GM19438 (cell line): ENCODE results near the gene CDK14.
A peak's percentile ranks its signal among the peaks of the same experiment; 100 is the strongest.
"Not testable (repeated sequence)": the region's sequence is repeated elsewhere in the genome, so short reads cannot be mapped to it uniquely, and the experiment has no call there.

ENCODE experiments used
- ATAC-seq: cut with Tn5 transposase; IDR thresholded peaks from one replicate; pipeline ENCODE4 v1.9.1; 2021; ENCODE audit warnings: low read depth; ENCODE audit not compliant: unreplicated experiment

The CDK14 gene

DNA sequence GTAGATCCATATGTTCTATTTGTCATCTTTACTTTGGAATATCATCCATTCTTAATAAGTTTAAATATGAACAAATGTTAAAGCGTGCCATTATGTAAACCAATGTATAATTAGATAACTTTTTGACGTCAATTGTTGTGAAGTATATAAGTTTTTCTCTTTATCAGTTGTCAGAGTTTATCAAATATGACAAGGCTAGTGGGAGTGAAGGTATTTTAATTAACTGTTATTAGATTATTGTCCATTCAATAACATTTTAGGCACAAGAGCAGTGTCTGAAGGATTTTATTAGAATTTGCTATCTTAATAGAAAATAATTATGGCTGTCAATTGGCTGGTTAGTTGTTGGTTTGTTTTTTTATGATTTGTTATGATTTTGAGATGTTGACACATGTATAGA lies 280.6 kb downstream of the CDK14 start:
- no peak for ATAC-seq

DNA sequence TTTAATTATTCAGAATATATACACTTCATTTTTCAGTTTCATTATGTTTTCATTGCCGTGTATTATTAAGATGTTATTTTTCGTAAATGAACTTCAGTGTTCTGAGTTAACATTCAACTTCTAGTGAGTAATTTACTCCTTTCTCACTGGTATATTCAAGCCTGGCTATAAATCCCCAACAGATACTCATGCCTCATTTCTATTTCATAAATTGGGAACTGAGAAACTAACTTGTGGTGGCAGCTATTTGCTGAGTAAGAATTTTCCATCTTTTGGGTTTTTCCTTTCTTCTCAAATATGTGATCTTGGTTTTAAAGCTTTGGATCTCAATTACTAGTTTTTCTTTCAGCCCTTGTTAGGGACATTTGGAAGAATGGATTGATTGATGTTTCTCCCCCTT lies 281.1 kb downstream of the CDK14 start:
- no peak for ATAC-seq

DNA sequence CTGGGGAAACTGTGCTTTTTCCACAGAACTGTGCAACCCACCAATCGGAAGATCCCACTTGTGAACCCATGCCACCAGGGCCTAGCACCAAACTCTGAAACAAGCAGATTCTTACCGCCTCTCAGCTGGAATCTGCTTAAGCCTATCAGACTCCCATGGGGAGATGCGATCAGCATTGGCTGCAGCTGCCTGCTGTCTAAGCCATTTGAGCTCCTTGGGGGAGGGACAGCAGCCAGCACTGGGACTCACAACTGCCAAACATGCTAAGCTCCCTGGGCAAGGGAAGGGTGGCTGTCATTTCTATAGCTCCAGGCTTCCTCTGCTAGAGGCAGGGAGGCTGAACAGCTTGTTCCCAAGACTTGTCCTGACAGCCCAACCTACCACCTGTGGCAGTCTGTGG lies 283.8 kb downstream of the CDK14 start:
- no peak for ATAC-seq

DNA sequence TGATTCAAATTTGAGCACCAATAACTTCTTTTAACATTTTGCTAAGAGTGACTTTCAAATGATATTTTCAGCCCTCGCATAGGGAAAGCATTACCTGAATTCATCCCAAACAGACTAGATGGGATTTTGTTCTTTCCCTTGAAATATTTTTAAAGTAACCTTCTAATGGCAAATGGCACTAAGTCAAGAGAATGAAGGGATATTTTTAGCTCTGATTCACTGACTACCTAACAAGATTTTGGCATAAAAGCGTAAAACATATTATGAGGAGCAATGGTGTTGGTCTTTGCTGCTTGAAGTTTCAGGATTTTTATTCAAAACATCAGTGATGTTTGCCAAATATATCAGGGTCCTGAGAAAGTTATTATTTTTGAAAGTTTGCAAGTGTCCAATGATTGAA lies 290.3 kb downstream of the CDK14 start:
- no peak for ATAC-seq

DNA sequence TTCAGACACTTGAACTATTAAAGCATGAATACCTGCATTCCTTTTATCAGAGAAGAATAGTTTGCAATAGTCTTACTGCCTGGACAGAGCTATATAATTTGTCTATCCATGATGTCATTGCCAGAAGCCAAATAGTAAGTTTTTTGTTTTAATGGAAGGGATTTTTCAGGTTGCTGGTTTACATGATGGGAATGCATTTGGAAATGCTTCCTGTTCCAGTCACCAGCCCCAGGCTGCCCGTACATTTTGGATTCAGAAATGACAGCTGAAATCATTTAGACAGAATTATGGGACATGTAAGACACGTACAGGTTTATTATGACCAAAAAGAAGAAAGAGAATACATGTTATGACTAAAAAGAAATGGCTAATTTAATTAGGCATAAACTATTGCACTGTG lies 293.1 kb downstream of the CDK14 start:
- ATAC-seq: no peak

DNA sequence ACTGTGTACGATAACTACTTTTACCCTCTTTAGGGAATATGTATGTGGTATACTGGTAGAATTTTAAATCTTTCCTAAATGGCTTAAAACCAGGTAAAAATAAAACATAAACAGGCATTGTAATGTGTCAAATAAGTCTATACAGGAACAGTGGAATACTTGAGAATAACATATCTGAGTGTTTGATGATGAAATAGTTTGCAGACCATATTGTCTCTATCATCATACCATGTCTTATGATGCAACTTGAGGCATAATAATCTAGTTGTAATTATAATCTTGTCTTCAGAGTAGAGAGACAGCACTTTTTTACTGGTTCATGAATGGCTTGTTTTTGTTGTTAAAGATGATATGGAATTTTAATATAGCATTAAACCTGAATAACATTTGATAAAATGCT lies 293.5 kb downstream of the CDK14 start:
- ATAC-seq: no peak

DNA sequence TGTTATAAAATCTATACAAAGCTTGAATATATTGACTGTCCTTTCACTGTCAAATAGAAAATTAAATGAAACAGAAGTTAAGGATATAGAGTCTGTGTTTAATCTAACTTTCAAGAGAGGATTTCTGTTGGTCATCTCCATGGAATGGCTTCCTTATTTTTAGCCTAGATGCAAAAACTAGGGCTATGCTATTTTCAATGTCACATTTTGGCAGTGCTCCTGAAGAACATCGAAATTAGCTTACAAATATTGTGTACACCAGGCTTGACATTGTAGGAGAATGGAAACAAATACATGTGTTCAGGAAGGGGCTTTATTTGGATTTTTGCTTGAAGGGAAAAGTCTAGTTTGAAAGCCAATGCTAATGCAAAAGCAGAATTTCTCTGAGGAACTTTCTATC lies 295.4 kb downstream of the CDK14 start:
- no peak for ATAC-seq

DNA sequence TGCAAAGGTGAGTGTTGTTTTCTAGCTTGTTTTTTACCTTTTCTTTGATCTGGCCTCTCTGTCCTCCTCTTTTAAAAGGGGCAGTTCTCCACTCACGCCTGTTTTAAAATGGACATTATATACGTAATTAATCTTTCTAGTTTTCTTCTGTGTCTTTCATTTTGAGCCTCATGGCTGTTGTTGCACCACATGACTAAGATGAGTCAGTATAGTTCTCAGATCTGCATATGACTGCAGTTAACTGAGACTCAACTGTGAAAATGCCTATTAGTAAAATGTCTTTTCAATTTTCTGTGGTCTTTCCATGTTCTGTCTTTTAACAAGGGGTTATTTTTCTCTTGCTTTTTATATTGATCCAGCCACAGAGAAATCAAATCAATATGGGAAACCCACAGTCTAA lies 296.1 kb downstream of the CDK14 start:
- peak; percentile 65 for ATAC-seq

DNA sequence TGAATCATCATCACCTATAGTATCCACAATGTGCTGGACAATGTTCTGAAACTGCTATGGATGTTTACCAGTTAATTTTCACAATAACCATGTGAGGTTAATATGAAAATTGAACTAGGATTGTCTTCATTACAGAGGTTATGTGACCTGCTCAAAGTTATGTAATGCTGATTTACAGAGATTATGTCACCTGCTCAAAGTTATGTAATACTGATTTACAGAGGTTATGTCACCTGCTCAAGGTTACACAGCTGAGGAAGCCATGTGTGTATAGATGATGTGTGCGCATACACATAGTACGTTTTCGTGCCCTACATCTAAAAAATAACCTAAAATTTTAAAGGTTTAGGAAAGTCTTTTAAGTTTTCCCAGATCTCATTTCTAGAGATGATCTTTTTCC lies 298.0 kb downstream of the CDK14 start:
- no peak for ATAC-seq

DNA sequence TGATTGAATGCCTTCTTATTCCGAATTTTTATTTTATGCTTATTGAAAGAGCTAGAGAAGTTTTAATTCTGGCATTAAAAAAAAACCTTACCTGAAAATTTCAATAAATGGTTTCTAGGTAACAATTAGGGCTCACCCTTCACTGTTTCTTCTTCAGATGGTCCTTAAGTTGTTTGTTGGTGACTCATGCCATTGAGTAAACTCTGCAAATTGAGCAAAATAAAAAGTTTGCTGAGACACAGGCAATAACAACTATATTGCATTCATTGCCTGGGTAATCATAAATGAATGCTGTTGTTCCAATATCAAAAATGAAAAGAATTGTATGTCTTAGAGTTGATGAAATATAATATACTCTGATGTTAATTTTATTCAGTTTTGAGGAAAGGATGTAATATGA lies 300.3 kb downstream of the CDK14 start:
- ATAC-seq: no peak

DNA sequence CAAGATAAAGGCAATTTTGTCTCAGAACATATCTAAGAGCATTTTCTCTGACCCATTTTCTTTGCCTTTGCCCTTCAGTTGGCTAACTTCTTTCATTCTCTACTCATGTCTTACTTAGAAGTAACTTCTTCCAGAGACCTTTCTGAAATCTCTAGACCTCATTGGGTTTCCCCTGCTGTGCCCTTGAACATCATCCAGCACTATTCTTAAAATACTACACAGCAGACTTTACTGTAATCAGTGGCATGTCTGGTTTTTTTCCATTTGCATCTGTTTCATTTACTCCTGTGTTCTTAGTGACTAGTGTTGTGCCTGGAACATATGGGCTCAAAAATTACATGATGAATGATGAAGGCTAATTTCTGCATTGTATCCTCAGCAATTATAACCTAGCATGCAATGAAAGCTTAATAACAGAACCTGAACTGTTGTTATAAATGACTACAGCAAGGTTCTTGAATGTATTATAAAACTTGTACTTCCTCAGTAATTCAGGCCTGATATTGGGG lies 301.9 kb downstream of the CDK14 start:
- no peak for ATAC-seq

DNA sequence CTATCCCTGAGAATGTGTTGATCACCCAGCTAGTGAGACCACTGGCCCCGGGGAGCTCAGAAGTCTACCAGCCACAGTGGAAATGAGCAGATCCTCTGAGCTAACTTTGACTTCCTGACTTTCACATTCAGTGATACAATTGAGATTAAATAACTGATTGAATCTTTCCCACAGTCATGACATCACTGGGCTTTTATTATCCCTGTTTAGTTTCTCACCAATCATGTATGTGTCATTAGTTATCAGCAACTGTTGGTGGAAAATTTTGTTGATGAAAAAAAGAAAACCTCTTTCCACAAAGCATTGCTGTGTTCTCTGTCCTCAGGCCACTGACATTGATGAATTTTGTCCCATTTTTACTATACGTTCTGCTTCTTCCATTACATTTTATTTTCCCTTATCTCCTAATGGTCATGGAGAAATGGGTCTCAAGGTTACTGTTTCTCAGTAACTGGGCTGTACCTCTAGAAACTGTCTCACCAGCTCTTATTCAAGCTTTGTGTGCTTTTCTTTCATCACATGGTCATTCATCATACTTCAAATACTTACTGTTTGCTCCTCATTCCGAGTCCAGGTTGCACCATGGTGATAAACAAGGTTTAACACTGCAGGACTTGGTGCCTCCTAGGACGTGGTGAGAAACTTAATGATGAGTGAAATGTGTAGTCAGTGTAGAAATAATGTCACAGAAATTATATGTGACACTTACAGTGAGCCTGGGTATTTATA lies 304.7 kb downstream of the CDK14 start:
- ATAC-seq: no peak

DNA sequence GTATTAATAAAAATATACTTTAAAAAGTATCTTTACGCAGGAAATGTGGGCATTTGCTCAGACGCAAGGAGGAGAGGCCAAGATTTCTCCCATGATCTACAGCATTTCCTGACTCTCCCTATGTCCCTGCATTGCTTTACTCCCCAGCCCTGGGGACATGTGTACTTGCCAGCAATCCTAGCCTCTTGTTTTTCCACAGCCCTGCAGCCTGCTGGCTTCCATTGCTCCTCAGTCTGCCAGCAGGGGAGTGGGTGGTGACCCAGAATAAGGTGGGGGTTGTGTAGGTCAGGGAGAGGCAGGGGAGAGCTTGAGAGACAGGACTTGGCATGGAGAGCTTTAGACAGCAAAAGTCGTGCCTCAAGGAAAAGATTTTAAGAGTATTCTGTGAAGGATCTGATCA lies 307.7 kb downstream of the CDK14 start:
- ATAC-seq: no peak

DNA sequence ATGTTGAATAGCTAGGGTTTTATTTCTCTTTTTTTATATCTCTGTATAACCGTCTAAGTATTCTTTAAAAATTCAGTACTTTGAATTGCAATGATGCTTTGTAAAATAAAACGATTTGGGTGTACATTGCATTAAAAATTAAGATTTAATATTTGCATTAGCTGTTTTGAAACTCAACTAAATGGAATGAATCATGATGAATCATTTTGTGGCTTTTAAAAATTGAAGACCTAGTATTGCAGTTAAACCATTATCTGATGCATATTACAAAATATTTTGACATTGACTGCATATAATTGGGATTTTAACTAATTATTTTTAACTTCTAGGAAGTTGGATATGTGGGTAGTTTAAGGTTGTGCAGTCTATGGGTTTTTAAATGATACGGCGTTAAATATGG lies 314.0 kb downstream of the CDK14 start:
- ATAC-seq: no peak

DNA sequence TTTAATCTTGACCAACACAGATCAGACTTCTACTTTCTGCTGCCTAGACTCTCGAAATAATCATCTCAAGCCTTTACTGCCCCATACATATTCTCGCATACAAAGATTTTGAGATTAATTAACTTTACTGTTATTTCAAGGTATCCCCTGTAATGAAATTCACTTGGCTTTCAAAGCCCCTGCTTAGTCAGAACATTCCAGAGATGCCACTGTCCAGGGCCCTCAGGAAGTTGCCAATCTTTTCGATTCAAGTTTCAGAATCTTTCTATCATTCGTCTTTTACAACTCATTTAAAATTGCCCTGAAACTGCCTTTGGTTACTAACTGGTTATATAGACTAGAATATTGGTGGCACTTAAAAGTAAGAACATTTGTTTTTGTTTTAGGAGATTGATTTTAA lies 320.2 kb downstream of the CDK14 start:
- no peak for ATAC-seq

DNA sequence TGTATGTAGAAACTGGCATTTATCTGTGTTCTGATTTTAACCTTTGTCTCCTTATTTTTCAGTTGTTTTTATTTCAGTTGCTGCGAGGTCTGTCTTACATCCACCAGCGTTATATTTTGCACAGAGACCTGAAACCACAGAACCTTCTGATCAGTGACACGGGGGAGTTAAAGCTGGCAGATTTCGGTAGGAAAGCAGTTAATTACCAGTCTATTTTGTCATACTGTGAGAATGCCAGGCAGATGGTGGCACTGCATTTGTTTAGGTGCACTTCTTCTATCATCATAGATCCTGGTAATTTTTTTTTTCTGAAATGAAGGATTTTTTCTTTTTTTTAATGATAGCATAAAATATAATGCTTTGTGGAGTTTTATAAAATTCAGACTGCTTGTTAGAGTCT lies 321.4 kb downstream of the CDK14 start:
- ATAC-seq: no peak

DNA sequence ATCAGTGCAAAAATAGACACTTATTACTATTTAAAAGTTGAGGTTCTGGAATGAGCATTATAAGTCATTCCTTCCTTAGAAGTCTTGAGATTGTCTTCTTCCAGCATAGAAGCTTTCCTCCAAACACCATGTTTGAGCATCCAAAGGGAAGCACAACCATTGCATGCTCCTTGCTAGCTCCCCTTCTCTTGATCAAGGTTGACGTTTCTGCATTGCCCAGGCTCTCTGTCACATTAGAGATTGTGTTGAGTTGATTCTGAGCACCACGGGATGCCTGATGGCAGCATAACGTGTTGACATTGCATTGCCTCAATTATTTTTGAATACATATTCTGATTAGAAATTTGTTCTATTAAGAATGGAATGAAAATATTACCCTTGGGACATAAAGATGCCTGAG lies 322.2 kb downstream of the CDK14 start:
- no peak for ATAC-seq

DNA sequence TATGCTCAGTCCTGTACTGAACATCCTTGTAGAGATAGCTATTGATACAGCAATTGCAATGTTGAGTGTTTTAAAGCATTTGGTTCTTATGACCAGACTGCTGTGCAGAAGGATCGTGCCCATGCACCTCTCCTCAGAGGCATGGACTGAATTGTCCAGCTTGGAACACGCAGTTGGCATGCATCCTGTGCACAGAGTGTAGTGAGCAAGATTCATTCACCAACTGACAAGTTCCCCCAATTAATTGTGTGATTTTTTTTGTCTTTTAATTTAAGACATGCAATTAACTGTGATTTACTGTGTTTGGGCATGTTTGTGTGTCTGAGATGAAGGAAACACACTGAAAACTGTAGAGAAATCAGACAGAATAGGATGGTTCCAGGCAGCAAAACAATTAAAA lies 323.7 kb downstream of the CDK14 start:
- ATAC-seq: no peak

DNA sequence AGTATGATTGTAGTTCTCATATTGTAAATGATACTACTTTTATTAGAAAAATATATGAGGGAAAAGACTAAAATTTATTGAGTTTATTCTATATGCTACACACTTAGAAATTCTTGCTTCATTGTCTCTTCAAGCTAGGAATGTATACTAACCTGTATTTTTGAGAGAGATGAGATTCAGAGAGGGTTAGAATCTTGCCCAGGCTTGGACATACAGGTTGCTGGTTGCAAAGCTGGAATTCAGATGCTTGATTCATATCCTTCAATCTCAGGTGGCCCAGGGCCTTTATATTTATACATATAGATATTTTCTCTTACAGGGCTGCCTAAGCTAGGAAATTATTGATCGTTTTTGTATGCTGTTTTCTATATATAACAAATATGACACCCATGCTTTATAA lies 324.2 kb downstream of the CDK14 start:
- no peak for ATAC-seq

DNA sequence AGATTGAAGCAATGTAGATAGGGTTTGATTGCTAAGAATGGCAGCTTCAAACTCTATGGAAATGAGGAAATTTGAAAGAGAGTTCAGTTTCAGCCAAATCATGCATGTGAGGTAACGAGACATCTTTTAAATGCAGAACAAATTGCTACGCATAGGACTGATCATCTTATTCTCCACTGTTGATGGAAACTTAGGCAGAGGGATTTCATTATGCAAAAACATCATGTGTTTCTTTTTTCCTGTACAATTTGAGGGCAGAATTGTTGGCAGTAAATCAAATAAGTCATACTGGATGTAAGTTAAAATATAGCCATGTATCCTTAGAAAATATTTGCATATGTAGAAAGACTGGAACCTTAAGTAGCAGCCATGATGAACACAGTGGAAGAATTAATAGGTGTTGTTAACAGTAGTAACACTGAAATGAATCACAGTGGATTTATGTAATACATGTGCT lies 327.4 kb downstream of the CDK14 start:
- no peak for ATAC-seq

DNA sequence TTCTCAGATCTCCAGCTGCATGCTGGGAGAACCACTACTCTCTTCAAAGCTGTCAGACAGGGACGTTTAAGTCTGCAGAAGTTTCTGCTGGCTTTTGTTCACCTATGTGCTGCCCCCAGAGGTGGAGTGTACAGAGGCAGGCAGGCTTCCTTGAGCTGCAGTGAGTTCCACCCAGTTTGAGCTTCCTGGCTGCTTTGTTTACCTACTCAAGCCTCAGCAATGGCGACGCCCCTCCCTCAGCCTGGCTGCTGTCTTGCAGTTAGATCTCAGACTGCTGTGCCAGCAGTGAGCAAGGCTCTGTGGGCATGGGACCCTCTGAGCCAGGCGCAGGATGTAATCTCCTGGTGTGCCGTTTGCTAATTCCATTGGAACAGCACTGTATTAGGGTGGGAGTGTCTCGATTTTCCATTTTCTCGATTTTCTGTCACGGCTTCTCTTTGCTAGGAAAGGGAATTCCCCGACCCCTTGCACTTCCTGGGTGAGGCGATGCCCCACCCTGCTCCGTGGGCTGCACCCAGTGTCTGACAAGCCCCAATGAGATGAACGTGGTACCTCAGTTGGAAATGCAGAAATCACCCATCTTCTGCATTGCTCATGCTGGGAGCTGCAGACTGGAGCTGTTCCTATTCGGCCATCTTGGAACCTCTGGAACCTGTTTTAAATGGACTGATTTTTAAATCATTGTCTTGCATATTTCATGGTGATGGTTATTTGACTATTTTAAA lies 332.7 kb downstream of the CDK14 start:
- ATAC-seq: not testable (repeated sequence)
